Ishikawa (cell line): ENCODE data around the gene RAB3C.

ENCODE experiments used
- CEBPB ChIP-seq: IDR thresholded peaks from 2 replicates; pipeline ENCODE4 v1.6.1; 2012
- CREB1 ChIP-seq: IDR thresholded peaks from 2 replicates; pipeline ENCODE4 v1.6.1; 2012; ENCODE audit warnings: low read depth
- EGR1 ChIP-seq: IDR thresholded peaks from 2 replicates; pipeline ENCODE4 v1.6.1; 2012
- EP300 ChIP-seq: IDR thresholded peaks from 2 replicates; pipeline ENCODE4 v1.6.1; 2012; ENCODE audit warnings: borderline replicate concordance
- FOXM1 ChIP-seq: IDR thresholded peaks from 2 replicates; pipeline ENCODE4 v1.6.1; 2012; ENCODE audit warnings: low read depth, borderline replicate concordance
- MAX ChIP-seq: IDR thresholded peaks from 2 replicates; pipeline ENCODE4 v1.6.1; 2012
- NFIC ChIP-seq: IDR thresholded peaks from 2 replicates; pipeline ENCODE4 v1.6.1; 2012
- RAD21 ChIP-seq: IDR thresholded peaks from 2 replicates; pipeline ENCODE4 v1.6.1; 2012; ENCODE audit warnings: low read depth
- REST ChIP-seq: IDR thresholded peaks from 2 replicates; pipeline ENCODE4 v1.6.1; 2012; ENCODE audit warnings: low read depth, mild to moderate bottlenecking
- TAF1 ChIP-seq: IDR thresholded peaks from 2 replicates; pipeline ENCODE4 v1.6.1; 2012; ENCODE audit warnings: low read depth, mild to moderate bottlenecking
- TCF12 ChIP-seq: IDR thresholded peaks from 2 replicates; pipeline ENCODE4 v1.6.1; 2012; ENCODE audit warnings: low read depth
- TEAD4 ChIP-seq: IDR thresholded peaks from 2 replicates; pipeline ENCODE4 v1.6.1; 2012
- USF1 ChIP-seq: IDR thresholded peaks from 2 replicates; pipeline ENCODE4 v1.6.1; 2012
- YY1 ChIP-seq: IDR thresholded peaks from 2 replicates; pipeline ENCODE4 v1.6.1; 2012; ENCODE audit warnings: low read depth
- ZBTB7A ChIP-seq: IDR thresholded peaks from 2 replicates; pipeline ENCODE4 v1.6.1; 2012; ENCODE audit warnings: low read depth

Gene RAB3C

GRCh38 chr5:58786035-58786434, 203.2 kb downstream of the RAB3C start:
- TF ChIP-seq CEBPB (no peak), USF1 (no peak), TCF12 (no peak), EGR1 (no peak), ZBTB7A (no peak), TAF1 (no peak), CREB1 (no peak)

GRCh38 chr5:58786711-58787303, 203.9 kb downstream of the RAB3C start:
- TF ChIP-seq EGR1 (no peak), FOXM1 (no peak)

- TF ChIP-seq TAF1 (no peak), EGR1 (no peak), CEBPB (no peak), YY1 (no peak), TCF12 (no peak), RAD21 (no peak), MAX (no peak), EP300 (no peak)
Measured at GRCh38 chr5:58787987-58788386, 205.1 kb downstream of the RAB3C start.

GRCh38 chr5:58793888-58794657, 211.2 kb downstream of the RAB3C start:
- TF ChIP-seq NFIC (no peak), REST (no peak), RAD21 (no peak)

GRCh38 chr5:58794875-58795274, 212.0 kb downstream of the RAB3C start:
- TF ChIP-seq FOXM1 (no peak), REST (no peak), EP300 (no peak), MAX (no peak), TEAD4 (no peak), EGR1 (no peak), TCF12 (no peak), RAD21 (no peak), CREB1 (no peak), ZBTB7A (no peak), NFIC (no peak), YY1 (no peak), USF1 (no peak), TAF1 (no peak), CEBPB (no peak)

- TF ChIP-seq TAF1 (no peak), TEAD4 (no peak), FOXM1 (no peak), USF1 (no peak), EP300 (no peak), TCF12 (no peak), EGR1 (no peak), NFIC (no peak), RAD21 (no peak)
Measured at GRCh38 chr5:58795327-58795726, 212.5 kb downstream of the RAB3C start.
